ENCODE measurements around the gene DNAH8. TPM values are rescaled to one million over a fixed set of nuclear protein-coding genes. Genes with fewer than 3 reads are reported as not detected.

DNAH8 gene
- total and polyA plus RNA-seq, 4 donors = 0.01 to 0.37 (median 0.11) TPM

- no peaks in the 10 kb centered on the region for H3K27me3 ChIP-seq (ENCODE audit: control insufficient read depth in 3 of 3, insufficient read depth in 3 of 3, low read length in 2 of 3)
- no peaks in the 10 kb centered on the region for H3K36me3 ChIP-seq (ENCODE audit: control insufficient read depth in 4 of 4, insufficient read depth in 4 of 4, low read length in 4 of 4)
- peaks cover 0 to 4% (median 0%) of the 10 kb centered on the region in 5 donors for H3K4me1 ChIP-seq (ENCODE audit: control insufficient read depth in 5 of 5, insufficient read depth in 5 of 5, low read length in 5 of 5)
- H3K9ac ChIP-seq (ENCODE audit: insufficient read depth in 1 of 2, low read length in 2 of 2) = no peak overlapping the region
- H3K27ac ChIP-seq (ENCODE audit: low read depth in 1 of 2, low read length in 1 of 2) = no peak overlapping the region
- no peak for TF ChIP-seq CTCF (IDR thresholded peaks at IDR 0.05; ENCODE audit: control extremely low read depth, extremely low read depth)
- DNase-seq (no peak), ATAC-seq (ENCODE audit: insufficient read depth, low FRiP score) (no peak)
- no peaks in the 10 kb centered on the region for H3K9me3 ChIP-seq (ENCODE audit: control insufficient read depth in 4 of 4, insufficient read depth in 3 of 4, low read length in 3 of 4)
- no peak overlapping the region for H3K4me3 ChIP-seq
- 76 to 88% methylated on average over 2 of the region's 2 CpGs for WGBS, 2 donors
Observed at GRCh38 chr6:38705924-38706323, 9.2 kb upstream of the DNAH8 start.

DNA sequence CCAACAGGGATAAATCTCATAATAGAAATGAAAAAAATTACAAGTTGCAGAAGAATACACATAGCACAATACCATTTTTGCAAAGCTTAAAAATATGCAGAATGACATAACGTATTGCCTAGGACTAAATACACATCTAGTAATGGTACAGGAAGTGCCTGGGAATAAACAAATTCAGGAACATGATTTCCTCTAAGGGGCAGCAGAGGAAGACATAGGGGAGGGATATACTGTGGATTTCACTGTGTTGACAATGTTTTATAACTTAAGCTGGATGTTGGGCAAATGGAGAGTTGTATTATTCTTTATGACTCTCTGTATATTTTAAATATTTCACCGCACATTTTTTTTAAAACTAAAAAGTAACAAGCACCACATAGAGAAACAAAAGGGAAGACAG, 6.6 kb upstream of the DNAH8 start:
- no peak for TF ChIP-seq CTCF (IDR thresholded peaks at IDR 0.05; ENCODE audit: control extremely low read depth, extremely low read depth)
- Histone ChIP-seq H3K9me3 (ENCODE audit: control insufficient read depth in 4 of 4, insufficient read depth in 3 of 4, low read length in 3 of 4) (no peaks in the 10 kb centered on the region), H3K36me3 (ENCODE audit: control insufficient read depth in 4 of 4, insufficient read depth in 4 of 4, low read length in 4 of 4) (no peaks in the 10 kb centered on the region), H3K4me3 (no peak overlapping the region), H3K9ac (ENCODE audit: insufficient read depth in 1 of 2, low read length in 2 of 2) (no peak overlapping the region), H3K4me1 (ENCODE audit: control insufficient read depth in 5 of 5, insufficient read depth in 5 of 5, low read length in 5 of 5) (no peaks in the 10 kb centered on the region), H3K27me3 (ENCODE audit: control insufficient read depth in 3 of 3, insufficient read depth in 3 of 3, low read length in 2 of 3) (peaks cover 0 to 7% (median 0%) of the 10 kb centered on the region in 3 donors), H3K27ac (ENCODE audit: low read depth in 1 of 2, low read length in 1 of 2) (no peak overlapping the region)
- ATAC-seq (ENCODE audit: insufficient read depth, low FRiP score) (no peak), DNase-seq (peak in 2 of 3 donors; percentile 69 to 79)
- 54 to 60% methylated on average over 2 of the region's 2 CpGs for WGBS, 2 donors

GRCh38 chr6:38713812-38714211, 1.3 kb upstream of the DNAH8 start:
- H3K4me3 ChIP-seq = no peak overlapping the region
- H3K4me1 ChIP-seq (ENCODE audit: control insufficient read depth in 5 of 5, insufficient read depth in 5 of 5, low read length in 5 of 5) = peaks cover 0 to 10% (median 3%) of the 10 kb centered on the region in 5 donors
- H3K27ac ChIP-seq (ENCODE audit: low read depth in 1 of 2, low read length in 1 of 2) = no peak overlapping the region
- DNase-seq (no peak), ATAC-seq (ENCODE audit: insufficient read depth, low FRiP score) (no peak)
- WGBS, 2 donors = 36 to 54% methylated on average over 6 of the region's 6 CpGs
- peaks cover 0 to 42% (median 25%) of the 10 kb centered on the region in 3 donors for H3K27me3 ChIP-seq (ENCODE audit: control insufficient read depth in 3 of 3, insufficient read depth in 3 of 3, low read length in 2 of 3)
- H3K9me3 ChIP-seq (ENCODE audit: control insufficient read depth in 4 of 4, insufficient read depth in 3 of 4, low read length in 3 of 4) = peaks cover 0 to 4% (median 0%) of the 10 kb centered on the region in 4 donors
- H3K9ac ChIP-seq (ENCODE audit: insufficient read depth in 1 of 2, low read length in 2 of 2) = no peak overlapping the region
- no peaks in the 10 kb centered on the region for H3K36me3 ChIP-seq (ENCODE audit: control insufficient read depth in 4 of 4, insufficient read depth in 4 of 4, low read length in 4 of 4)
- TF ChIP-seq CTCF (IDR thresholded peaks at IDR 0.05; ENCODE audit: control extremely low read depth, extremely low read depth) = no peak
